Liver (tissue), 9 donors: ENCODE data around the gene DTX3L. TPM values are rescaled to one million over a fixed set of nuclear protein-coding genes. Genes with fewer than 3 reads are reported as not detected.

Experiments
- DNase-seq: peaks from one replicate; pipeline ENCODE4 v3.0.0-alpha.2; 2017; ENCODE audit warnings: low spot score
- H3K27ac ChIP-seq, 2 donors: one replicate each; pipeline ENCODE4 v1.7.0; 2013; ENCODE audit warnings: inconsistent platforms in 2 of 2, low read length in 2 of 2, control low read depth in 1 of 2, low read depth in 1 of 2, mild to moderate bottlenecking in 1 of 2
- H3K27me3 ChIP-seq, 4 donors: one replicate each; pipeline versions ENCODE4 v1.6.1 to v1.7.0; 2013; ENCODE audit warnings: low read length in 3 of 4, inconsistent platforms in 1 of 4, mild to moderate bottlenecking in 1 of 4, moderate library complexity in 1 of 4; ENCODE audit not compliant: control insufficient read depth in 4 of 4, insufficient read depth in 4 of 4
- H3K36me3 ChIP-seq, 4 donors: one replicate each; pipeline versions ENCODE4 v1.6.1 to v1.7.0; 2013; ENCODE audit warnings: low read length in 3 of 4, mild to moderate bottlenecking in 3 of 4, low read depth in 1 of 4, moderate library complexity in 1 of 4; ENCODE audit not compliant: control insufficient read depth in 4 of 4, insufficient read depth in 3 of 4
- H3K4me1 ChIP-seq, 4 donors: one replicate each; pipeline versions ENCODE4 v1.6.1 to v1.7.0; 2013; ENCODE audit warnings: low read length in 3 of 4, mild to moderate bottlenecking in 3 of 4, moderate library complexity in 1 of 4; ENCODE audit not compliant: control insufficient read depth in 4 of 4, insufficient read depth in 4 of 4
- H3K4me3 ChIP-seq, 3 donors: one replicate each; pipeline versions ENCODE4 v1.6.1 to v1.7.0; 2013; ENCODE audit warnings: low read length in 3 of 3, control low read depth in 1 of 3, low read depth in 1 of 3, mild to moderate bottlenecking in 1 of 3
- H3K9ac ChIP-seq, 2 donors: one replicate each; pipeline ENCODE4 v1.7.0; 2013; ENCODE audit warnings: low read length in 2 of 2, mild to moderate bottlenecking in 2 of 2, moderate library complexity in 2 of 2, control low read depth in 1 of 2, low read depth in 1 of 2
- H3K9me3 ChIP-seq, 4 donors: one replicate each; pipeline versions ENCODE4 v1.6.1 to v1.7.0; 2013; ENCODE audit warnings: low read length in 3 of 4; ENCODE audit not compliant: control insufficient read depth in 4 of 4
- EGR1 ChIP-seq, 2 donors: IDR thresholded peaks; 2 replicates each; pipeline ENCODE4 v1.6.1; 2016 to 2018; ENCODE audit warnings: antibody characterized with exemption in 2 of 2, low read depth in 2 of 2
- FOXA1 ChIP-seq: IDR thresholded peaks from 2 replicates; pipeline ENCODE4 v1.6.1; 2016; ENCODE audit warnings: antibody characterized with exemption
- FOXA2 ChIP-seq: IDR thresholded peaks from 2 replicates; pipeline ENCODE4 v1.6.1; 2016; ENCODE audit warnings: antibody characterized with exemption
- HNF4A ChIP-seq, 2 donors: conservative IDR thresholded peaks; 2 replicates each; pipeline ENCODE4 v1.6.1; 2016; ENCODE audit warnings: antibody characterized with exemption in 2 of 2, mild to moderate bottlenecking in 2 of 2
- HNF4G ChIP-seq: IDR thresholded peaks from 2 replicates; pipeline ENCODE4 v1.6.1; 2016; ENCODE audit warnings: antibody characterized with exemption
- JUND ChIP-seq, 2 donors: IDR thresholded peaks; 2 replicates each; pipeline ENCODE4 v1.6.1; 2016; ENCODE audit warnings: antibody characterized with exemption in 2 of 2
- MAX ChIP-seq: IDR thresholded peaks from 2 replicates; pipeline ENCODE4 v1.6.1; 2016; ENCODE audit warnings: antibody characterized with exemption
- RAD21 ChIP-seq, 2 donors: IDR thresholded peaks; 2 replicates each; pipeline ENCODE4 v1.6.1; 2016; ENCODE audit warnings: antibody characterized with exemption in 2 of 2, mild to moderate bottlenecking in 2 of 2
- RXRA ChIP-seq, 2 donors: IDR thresholded peaks; 2 replicates each; pipeline ENCODE4 v1.6.1; 2017 to 2018; ENCODE audit warnings: antibody characterized with exemption in 2 of 2, mild to moderate bottlenecking in 1 of 2
- SP1 ChIP-seq: IDR thresholded peaks from 2 replicates; pipeline ENCODE4 v1.6.1; 2018; ENCODE audit warnings: antibody characterized with exemption, mild to moderate bottlenecking
- TAF1 ChIP-seq: conservative IDR thresholded peaks from 2 replicates; pipeline ENCODE4 v1.6.1; 2016; ENCODE audit warnings: antibody characterized with exemption, mild to moderate bottlenecking
- YY1 ChIP-seq: IDR thresholded peaks from 2 replicates; pipeline ENCODE4 v1.6.1; 2016; ENCODE audit warnings: antibody characterized with exemption, mild to moderate bottlenecking
- WGBS: extraction: QIAGEN DNeasy Blood & Tissue Kit; methylation state at CpG from one replicate; pipeline ENCODE4 v1.1.7; 2013; 5-methylcytosine and 5-hydroxymethylcytosine counted together
- polyA plus RNA-seq, 2 donors: library from polyadenylated mRNA; stranded (reverse) in 1 of 2; unstranded in 1 of 2; fragments of 200-250 nt in 1 of 2; fragments of >200 nt in 1 of 2; fragmentation: Nextera tagmentation in 1 of 2; extraction: Ambion mirVana in 1 of 2; gene quantifications; one replicate each; pipeline versions ENCODE4 v1.2.1 to v1.2.3, GENCODE V29; 2013 to 2015
- total RNA-seq, 2 donors: library from RNA; depleted of rRNA; stranded (reverse); fragments of >200 nt; gene quantifications; one replicate each; pipeline ENCODE4 v1.2.3, GENCODE V29; 2014
- TF ChIP-seq, protein P1 (sequence below): IDR thresholded peaks from 2 replicates; pipeline ENCODE4 v1.6.1; 2016; ENCODE audit warnings: antibody characterized with exemption, mild to moderate bottlenecking
- TF ChIP-seq, protein P2 (sequence below): IDR thresholded peaks from 2 replicates; pipeline ENCODE4 v1.6.1; 2016; ENCODE audit warnings: antibody characterized with exemption
- TF ChIP-seq, protein P3 (sequence below): fragments of 150-350 bp; IDR thresholded peaks from 2 replicates; pipeline ENCODE4 v1.5.1; 2017; ENCODE audit warnings: improper control_type of control experiment, low read depth, low read length; ENCODE audit not compliant: missing input control
- TF ChIP-seq, protein P4 (sequence below): IDR thresholded peaks from 2 replicates; pipeline ENCODE4 v1.6.1; 2016; ENCODE audit warnings: antibody characterized with exemption
- donor health status: healthy.
- donor health status: healthy.
- donor health status: healthy.
- donor health status: healthy.
- donor health status: healthy.

Gene DTX3L
- total and polyA plus RNA-seq, 4 donors: 16.9 to 44.5 (median 23.5) TPM

GRCh38 chr3:122548619-122549018, 15.5 kb upstream of the DTX3L start:
- H3K4me1 ChIP-seq: peaks cover 0 to 13% (median 5%) of the 10 kb centered on the region in 4 donors
- no peak overlapping the region for H3K4me3 ChIP-seq
- no peak overlapping the region for H3K27ac ChIP-seq
- H3K9me3 ChIP-seq: no peaks in the 10 kb centered on the region
- peaks cover 22 to 65% (median 51%) of the 10 kb centered on the region in 4 donors for H3K36me3 ChIP-seq
- no peak for DNase-seq
- 95% methylated on average over 1 of the region's 1 CpG for WGBS
- TF ChIP-seq, protein P1, sequence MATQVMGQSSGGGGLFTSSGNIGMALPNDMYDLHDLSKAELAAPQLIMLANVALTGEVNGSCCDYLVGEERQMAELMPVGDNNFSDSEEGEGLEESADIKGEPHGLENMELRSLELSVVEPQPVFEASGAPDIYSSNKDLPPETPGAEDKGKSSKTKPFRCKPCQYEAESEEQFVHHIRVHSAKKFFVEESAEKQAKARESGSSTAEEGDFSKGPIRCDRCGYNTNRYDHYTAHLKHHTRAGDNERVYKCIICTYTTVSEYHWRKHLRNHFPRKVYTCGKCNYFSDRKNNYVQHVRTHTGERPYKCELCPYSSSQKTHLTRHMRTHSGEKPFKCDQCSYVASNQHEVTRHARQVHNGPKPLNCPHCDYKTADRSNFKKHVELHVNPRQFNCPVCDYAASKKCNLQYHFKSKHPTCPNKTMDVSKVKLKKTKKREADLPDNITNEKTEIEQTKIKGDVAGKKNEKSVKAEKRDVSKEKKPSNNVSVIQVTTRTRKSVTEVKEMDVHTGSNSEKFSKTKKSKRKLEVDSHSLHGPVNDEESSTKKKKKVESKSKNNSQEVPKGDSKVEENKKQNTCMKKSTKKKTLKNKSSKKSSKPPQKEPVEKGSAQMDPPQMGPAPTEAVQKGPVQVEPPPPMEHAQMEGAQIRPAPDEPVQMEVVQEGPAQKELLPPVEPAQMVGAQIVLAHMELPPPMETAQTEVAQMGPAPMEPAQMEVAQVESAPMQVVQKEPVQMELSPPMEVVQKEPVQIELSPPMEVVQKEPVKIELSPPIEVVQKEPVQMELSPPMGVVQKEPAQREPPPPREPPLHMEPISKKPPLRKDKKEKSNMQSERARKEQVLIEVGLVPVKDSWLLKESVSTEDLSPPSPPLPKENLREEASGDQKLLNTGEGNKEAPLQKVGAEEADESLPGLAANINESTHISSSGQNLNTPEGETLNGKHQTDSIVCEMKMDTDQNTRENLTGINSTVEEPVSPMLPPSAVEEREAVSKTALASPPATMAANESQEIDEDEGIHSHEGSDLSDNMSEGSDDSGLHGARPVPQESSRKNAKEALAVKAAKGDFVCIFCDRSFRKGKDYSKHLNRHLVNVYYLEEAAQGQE: no peak
- TF ChIP-seq HNF4G (no peak), MAX (no peak), TAF1 (no peak), RAD21 (IDR thresholded peaks at IDR 0.05) (no peak), EGR1 (IDR thresholded peaks at IDR 0.05; ENCODE audit: low read depth in 2 of 2) (no peak), FOXA1 (no peak), YY1 (no peak), FOXA2 (no peak), JUND (IDR thresholded peaks at IDR 0.05) (no peak), HNF4A (conservative IDR thresholded peaks at IDR 0.05) (no peak), SP1 (no peak)
- TF ChIP-seq, protein P2, sequence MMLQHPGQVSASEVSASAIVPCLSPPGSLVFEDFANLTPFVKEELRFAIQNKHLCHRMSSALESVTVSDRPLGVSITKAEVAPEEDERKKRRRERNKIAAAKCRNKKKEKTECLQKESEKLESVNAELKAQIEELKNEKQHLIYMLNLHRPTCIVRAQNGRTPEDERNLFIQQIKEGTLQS: no peak
- TF ChIP-seq, protein P3, sequence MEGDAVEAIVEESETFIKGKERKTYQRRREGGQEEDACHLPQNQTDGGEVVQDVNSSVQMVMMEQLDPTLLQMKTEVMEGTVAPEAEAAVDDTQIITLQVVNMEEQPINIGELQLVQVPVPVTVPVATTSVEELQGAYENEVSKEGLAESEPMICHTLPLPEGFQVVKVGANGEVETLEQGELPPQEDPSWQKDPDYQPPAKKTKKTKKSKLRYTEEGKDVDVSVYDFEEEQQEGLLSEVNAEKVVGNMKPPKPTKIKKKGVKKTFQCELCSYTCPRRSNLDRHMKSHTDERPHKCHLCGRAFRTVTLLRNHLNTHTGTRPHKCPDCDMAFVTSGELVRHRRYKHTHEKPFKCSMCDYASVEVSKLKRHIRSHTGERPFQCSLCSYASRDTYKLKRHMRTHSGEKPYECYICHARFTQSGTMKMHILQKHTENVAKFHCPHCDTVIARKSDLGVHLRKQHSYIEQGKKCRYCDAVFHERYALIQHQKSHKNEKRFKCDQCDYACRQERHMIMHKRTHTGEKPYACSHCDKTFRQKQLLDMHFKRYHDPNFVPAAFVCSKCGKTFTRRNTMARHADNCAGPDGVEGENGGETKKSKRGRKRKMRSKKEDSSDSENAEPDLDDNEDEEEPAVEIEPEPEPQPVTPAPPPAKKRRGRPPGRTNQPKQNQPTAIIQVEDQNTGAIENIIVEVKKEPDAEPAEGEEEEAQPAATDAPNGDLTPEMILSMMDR: no peak
- TF ChIP-seq, protein P4, sequence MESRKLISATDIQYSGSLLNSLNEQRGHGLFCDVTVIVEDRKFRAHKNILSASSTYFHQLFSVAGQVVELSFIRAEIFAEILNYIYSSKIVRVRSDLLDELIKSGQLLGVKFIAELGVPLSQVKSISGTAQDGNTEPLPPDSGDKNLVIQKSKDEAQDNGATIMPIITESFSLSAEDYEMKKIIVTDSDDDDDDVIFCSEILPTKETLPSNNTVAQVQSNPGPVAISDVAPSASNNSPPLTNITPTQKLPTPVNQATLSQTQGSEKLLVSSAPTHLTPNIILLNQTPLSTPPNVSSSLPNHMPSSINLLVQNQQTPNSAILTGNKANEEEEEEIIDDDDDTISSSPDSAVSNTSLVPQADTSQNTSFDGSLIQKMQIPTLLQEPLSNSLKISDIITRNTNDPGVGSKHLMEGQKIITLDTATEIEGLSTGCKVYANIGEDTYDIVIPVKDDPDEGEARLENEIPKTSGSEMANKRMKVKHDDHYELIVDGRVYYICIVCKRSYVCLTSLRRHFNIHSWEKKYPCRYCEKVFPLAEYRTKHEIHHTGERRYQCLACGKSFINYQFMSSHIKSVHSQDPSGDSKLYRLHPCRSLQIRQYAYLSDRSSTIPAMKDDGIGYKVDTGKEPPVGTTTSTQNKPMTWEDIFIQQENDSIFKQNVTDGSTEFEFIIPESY: no peak
- no peak overlapping the region for H3K9ac ChIP-seq
- no peaks in the 10 kb centered on the region for H3K27me3 ChIP-seq

DNA sequence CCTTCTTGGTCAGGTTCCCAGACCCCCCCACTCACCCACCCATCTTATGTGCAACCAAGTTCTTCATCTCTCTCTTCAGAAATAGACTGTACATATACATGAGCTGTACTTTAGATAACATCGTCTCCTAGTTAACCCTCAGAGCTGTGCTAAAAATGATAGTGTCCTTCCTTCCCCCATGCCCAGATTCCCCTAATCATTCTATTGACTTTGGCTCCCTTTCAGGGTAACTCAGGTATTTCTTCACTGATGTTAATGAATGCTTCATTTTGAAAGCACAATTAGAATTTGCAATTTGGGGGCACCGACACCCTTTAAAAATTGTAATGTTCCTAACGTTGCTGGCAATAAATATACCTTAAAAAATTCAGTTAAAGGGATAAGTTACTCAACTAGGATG, 11.0 kb upstream of the DTX3L start:
- H3K4me3 ChIP-seq: no peak overlapping the region
- H3K27me3 ChIP-seq: no peaks in the 10 kb centered on the region
- TF ChIP-seq TAF1: no peak
- TF ChIP-seq, protein P3: no peak
- peak; percentile 67 for TF ChIP-seq FOXA2
- TF ChIP-seq MAX: no peak
- peak in 1 of 2 donors; percentile 12 for TF ChIP-seq RXRA (IDR thresholded peaks at IDR 0.05)
- peak; percentile 14 to 55 for TF ChIP-seq RAD21 (IDR thresholded peaks at IDR 0.05)
- TF ChIP-seq HNF4A (conservative IDR thresholded peaks at IDR 0.05): no peak
- 24% methylated on average over 3 of the region's 3 CpGs for WGBS
- no peaks in the 10 kb centered on the region for H3K9me3 ChIP-seq
- H3K36me3 ChIP-seq: peaks cover 25 to 68% (median 60%) of the 10 kb centered on the region in 4 donors
- H3K9ac ChIP-seq: no peak overlapping the region
- peaks cover 0 to 19% (median 9%) of the 10 kb centered on the region in 4 donors for H3K4me1 ChIP-seq
- no peak for DNase-seq
- peak overlapping the region in 1 of 2 donors; percentile 15 for H3K27ac ChIP-seq
